Panc1 (cell line): Measurements from ENCODE around the gene PKP4. TPM values are rescaled to one million over a fixed set of nuclear protein-coding genes. Genes with fewer than 3 reads are reported as not detected.
A peak's percentile ranks its signal among the peaks of the same experiment; 100 is the strongest.

Experiments used
- ATAC-seq: fragments of 200-7000 bp; cut with Tn5 transposase; 2 replicates; pipeline ENCODE4 v1.9.1; 2020; ENCODE audit warnings: mild to moderate bottlenecking, moderate library complexity
- BruUV-seq: library from RNA; stranded (reverse); fragments of 400-500 nt; replicated peaks from 2 replicates; lab custom pipeline; 2021; lab: Mats Ljungman, UMichigan
- CTCF ChIA-PET: fragments of 300-600 bp; sonication (Branson Sonifier 250); formaldehyde crosslinking; loops from one replicate; lab custom pipeline; 2022; ENCODE audit warnings: antibody characterized with exemption; lab: Charles Lee
- POLR2A ChIA-PET: fragments of 300-600 bp; sonication (Branson Sonifier 250); formaldehyde crosslinking; loops from one replicate; lab custom pipeline; 2022; ENCODE audit warnings: antibody characterized with exemption; lab: Charles Lee
- DNase-seq: peaks from one replicate; pipeline ENCODE4 v3.0.0-alpha.2; 2010; ENCODE audit warnings: low read depth, low spot score
- H3K27ac ChIP-seq: 2 replicates; pipeline ENCODE4 v1.5.1; 2011; ENCODE audit warnings: mild to moderate bottlenecking, low read length, inconsistent platforms
- H3K27me3 ChIP-seq: fragments of 200-500 bp; sonication (Bioruptor generic); 2 replicates; pipeline ENCODE4 v1.6.0; 2014; ENCODE audit warnings: low read length, inconsistent platforms; ENCODE audit not compliant: control insufficient read depth, insufficient read depth
- H3K36me3 ChIP-seq: fragments of 200-500 bp; sonication (Bioruptor generic); 2 replicates; pipeline ENCODE4 v1.5.1; 2014; ENCODE audit warnings: inconsistent platforms, mild to moderate bottlenecking, low read length, moderate library complexity; ENCODE audit not compliant: control insufficient read depth, insufficient read depth
- H3K4me1 ChIP-seq: 2 replicates; pipeline ENCODE4 v1.5.1; 2011; ENCODE audit warnings: inconsistent platforms, mild to moderate bottlenecking, low read length, moderate library complexity; ENCODE audit not compliant: control insufficient read depth, insufficient read depth
- H3K4me3 ChIP-seq, 2 experiments: 2 replicates each; pipeline ENCODE4 v1.5.1; 2011 to 2012; ENCODE audit warnings: low read depth in 2 of 2, low read length in 2 of 2, mild to moderate bottlenecking in 2 of 2, inconsistent platforms in 1 of 2, moderate library complexity in 1 of 2
- H3K9me3 ChIP-seq: fragments of 200-500 bp; sonication (Bioruptor generic); 2 replicates; pipeline ENCODE4 v1.5.1; 2014; ENCODE audit warnings: low read depth, mild to moderate bottlenecking, inconsistent platforms, low read length, moderate library complexity; ENCODE audit not compliant: control insufficient read depth, insufficient read depth
- CTCF ChIP-seq: fragments of 450-650 bp; IDR thresholded peaks from 2 replicates; pipeline ENCODE4 v1.5.1; 2017; ENCODE audit warnings: mild to moderate bottlenecking
- POLR2AphosphoS5 ChIP-seq: IDR thresholded peaks from 2 replicates; pipeline ENCODE4 v1.6.1; 2012; ENCODE audit warnings: mild to moderate bottlenecking, low read depth, low read length, moderate library complexity
- REST ChIP-seq, 2 experiments: IDR thresholded peaks; 2 replicates each; pipeline ENCODE4 v1.6.1; 2011 to 2012; ENCODE audit warnings: low read depth in 2 of 2, control low read depth in 1 of 2, low read length in 1 of 2, mild to moderate bottlenecking in 1 of 2, moderate library complexity in 1 of 2; ENCODE audit not compliant: insufficient read depth in 1 of 2
- SIN3A ChIP-seq: IDR thresholded peaks from 2 replicates; pipeline ENCODE4 v1.6.1; 2012; ENCODE audit warnings: low read depth, mild to moderate bottlenecking, low read length, moderate library complexity, borderline replicate concordance; ENCODE audit not compliant: insufficient read depth
- TCF7L2 ChIP-seq: IDR thresholded peaks from 2 replicates; pipeline ENCODE4 v1.6.1; 2011; ENCODE audit warnings: mild to moderate bottlenecking, low read depth, low read length, inconsistent platforms
- in situ Hi-C: cut with HindIII; loops from 2 replicates; pipeline ENCODE4 v1.10.0; 2016; ENCODE audit warnings: low sequenced_read_pairs, low pct_unique_long_range_greater_than_20kb
- intact Hi-C: fragments of 100-400 bp; cut with micrococcal nuclease; formaldehyde crosslinking; loops from one replicate; pipeline ENCODE4 v1.10.0; 2022; ENCODE audit not compliant: unreplicated experiment
- total RNA-seq: library from RNA; stranded (reverse); gene quantifications from one replicate; pipeline ENCODE4 v1.2.1, GENCODE V29; 2021; ENCODE audit not compliant: unreplicated experiment

PKP4 gene
- total RNA-seq, 1 experiment from 2014 or later, result 81.7 TPM

- H3K4me3 ChIP-seq, result no peak overlapping the region
- H3K27ac ChIP-seq, result no peak overlapping the region
- ChIA-PET CTCF (no interaction called here), POLR2A (no interaction called here)
- intact Hi-C loops, result no loop called here
- H3K36me3 ChIP-seq, result no peaks in the 10 kb centered on the region
- no TSS peak for BruUV-seq
- H3K4me1 ChIP-seq, result peaks cover 30% of the 10 kb centered on the region
- ATAC-seq, result no peak
- no peak for DNase-seq
- H3K27me3 ChIP-seq, result no peaks in the 10 kb centered on the region
- H3K9me3 ChIP-seq, result no peaks in the 10 kb centered on the region
- in situ Hi-C loops, result no loop called here
- TF ChIP-seq CTCF, result no peak
Observed at GRCh38 chr2:158495175-158495574, 38.4 kb downstream of the PKP4 start.

GRCh38 chr2:158496986-158497385 is 40.2 kb downstream of the PKP4 start:
- DNase-seq (no peak), ATAC-seq (no peak)
- in situ Hi-C loops, result no loop called here
- no peaks in the 10 kb centered on the region for H3K9me3 ChIP-seq
- no peak overlapping the region for H3K4me3 ChIP-seq
- intact Hi-C loops, result no loop called here
- H3K36me3 ChIP-seq, result no peaks in the 10 kb centered on the region
- POLR2A ChIA-PET, result no interaction called here
- H3K27ac ChIP-seq, result peak overlapping the region; percentile 40; the same call in 1 of the 2 replicates
- BruUV-seq, result no TSS peak
- H3K27me3 ChIP-seq, result no peaks in the 10 kb centered on the region
- peaks cover 48% of the 10 kb centered on the region for H3K4me1 ChIP-seq
- no peak for TF ChIP-seq CTCF
- CTCF ChIA-PET, result no interaction called here

- in situ Hi-C loops (no loop called here), intact Hi-C loops (no loop called here)
- H3K27me3 ChIP-seq, result no peaks in the 10 kb centered on the region
- H3K9me3 ChIP-seq, result no peaks in the 10 kb centered on the region
- POLR2A ChIA-PET, result no interaction called here
- H3K4me1 ChIP-seq, result peaks cover 53% of the 10 kb centered on the region
- CTCF ChIA-PET, result no interaction called here
- H3K4me3 ChIP-seq, result no peak overlapping the region
- TF ChIP-seq CTCF (no peak), SIN3A (no peak), TCF7L2 (no peak), POLR2AphosphoS5 (no peak), REST (IDR thresholded peaks at IDR 0.05; ENCODE audit: insufficient read depth in 1 of 2, low read depth in 2 of 2, low read length in 1 of 2) (no peak)
- DNase-seq (no peak), ATAC-seq (no peak; the same call in 1 of the 2 replicates)
- H3K27ac ChIP-seq, result peak overlapping the region; percentile 40
- no peaks in the 10 kb centered on the region for H3K36me3 ChIP-seq
- no TSS peak for BruUV-seq
Observed at GRCh38 chr2:158497486-158497885, 40.7 kb downstream of the PKP4 start.
